KG1 (cell line): Measurements from ENCODE around the gene PHIP.
"Not testable (repeated sequence)": the region's sequence is repeated elsewhere in the genome, so short reads cannot be mapped to it uniquely, and the experiment has no call there.

Experiments used
- DNase-seq: peaks from one replicate; lab custom pipeline; 2025; lab: John Stamatoyannopoulos, UW

Gene PHIP

DNA sequence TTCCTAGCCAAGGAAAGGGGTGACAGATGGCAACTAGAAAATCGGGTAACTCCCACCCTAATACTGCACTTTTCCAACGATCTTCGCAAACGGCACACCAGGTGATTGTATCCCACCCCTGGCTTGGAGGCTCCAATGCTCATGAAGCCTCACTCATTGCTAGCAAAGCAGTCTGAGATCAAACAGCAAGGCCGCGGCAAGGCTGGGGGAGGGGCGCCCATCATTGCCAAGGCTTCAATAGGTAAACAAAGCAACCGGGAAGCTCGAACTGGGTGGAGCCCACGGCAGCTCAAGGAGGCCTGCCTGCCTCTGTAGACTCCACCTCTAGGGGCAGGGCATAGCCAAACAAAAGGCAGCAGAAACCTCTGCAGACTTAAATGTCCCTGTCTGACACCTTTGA, 156.9 kb downstream of the PHIP start:
- not testable (repeated sequence) for DNase-seq

DNA sequence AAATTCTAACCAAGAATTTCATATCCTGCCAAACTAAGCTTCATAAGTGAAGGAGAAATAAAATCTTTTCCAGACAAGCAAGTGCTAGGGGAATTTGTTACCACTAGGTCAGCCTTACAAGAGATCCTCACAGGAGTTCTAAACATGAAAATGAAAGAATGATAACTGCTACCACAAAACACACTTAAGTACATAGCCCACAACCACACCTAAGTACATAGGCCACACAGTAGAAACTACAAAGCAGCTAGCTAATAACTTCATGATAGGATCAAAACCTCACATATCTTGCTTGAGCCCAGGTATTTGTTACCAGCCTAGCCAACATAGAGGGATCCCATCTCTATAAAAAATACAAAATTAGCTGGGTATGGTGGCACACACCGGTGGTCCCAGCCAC, 160.3 kb downstream of the PHIP start:
- no peak for DNase-seq

DNA sequence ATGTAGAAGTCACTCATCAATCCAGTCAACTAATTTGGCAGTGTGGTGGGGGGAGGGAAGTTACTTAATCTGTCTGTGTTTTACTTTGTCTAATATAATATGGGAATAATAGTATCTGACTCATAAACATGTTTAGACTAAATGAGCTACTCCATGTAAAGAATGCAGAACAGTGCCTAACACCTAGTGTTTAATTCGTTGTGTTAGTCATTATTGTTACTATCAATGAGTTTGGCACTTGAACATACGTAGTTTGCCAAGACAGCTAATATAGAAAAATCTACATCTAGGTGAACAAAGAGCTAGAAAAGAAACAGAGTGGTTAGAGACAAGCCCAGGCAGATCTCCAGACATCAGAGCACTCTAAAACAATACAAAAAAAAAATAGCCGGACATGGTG, 161.6 kb downstream of the PHIP start:
- DNase-seq: no peak

DNA sequence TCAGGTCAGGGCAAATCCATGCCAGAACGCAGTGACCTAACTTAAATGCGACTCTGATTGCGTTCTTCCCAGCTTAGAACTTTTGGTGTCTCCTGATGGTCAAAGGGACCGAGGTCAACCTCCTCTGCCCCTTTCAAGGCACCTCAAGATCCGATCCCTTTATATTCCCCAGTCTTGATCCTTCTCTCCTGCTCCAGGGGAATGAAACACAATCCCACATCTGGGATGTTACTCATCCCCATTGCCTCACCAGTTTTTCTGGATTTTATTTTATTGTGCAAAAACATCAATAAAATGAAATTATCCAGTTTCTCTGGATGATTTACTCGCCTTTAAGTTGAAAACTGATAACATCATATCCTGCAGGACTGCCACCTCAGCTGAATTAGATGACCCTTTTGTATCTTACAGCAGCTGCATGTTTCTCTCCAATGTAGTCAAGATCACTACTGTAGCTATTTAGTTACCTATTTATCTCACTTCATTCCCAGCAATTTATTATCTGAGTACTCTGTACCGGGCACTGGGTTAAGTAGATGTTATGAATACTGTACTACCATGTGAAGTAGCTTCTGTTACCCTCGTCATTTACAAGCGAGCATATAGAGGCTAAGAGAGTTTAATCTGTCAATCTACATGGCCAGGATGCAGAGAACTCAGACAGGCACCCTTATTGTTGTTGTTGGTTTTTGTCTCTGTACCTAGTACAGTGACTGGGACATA, 166.7 kb downstream of the PHIP start:
- DNase-seq: no peak

DNA sequence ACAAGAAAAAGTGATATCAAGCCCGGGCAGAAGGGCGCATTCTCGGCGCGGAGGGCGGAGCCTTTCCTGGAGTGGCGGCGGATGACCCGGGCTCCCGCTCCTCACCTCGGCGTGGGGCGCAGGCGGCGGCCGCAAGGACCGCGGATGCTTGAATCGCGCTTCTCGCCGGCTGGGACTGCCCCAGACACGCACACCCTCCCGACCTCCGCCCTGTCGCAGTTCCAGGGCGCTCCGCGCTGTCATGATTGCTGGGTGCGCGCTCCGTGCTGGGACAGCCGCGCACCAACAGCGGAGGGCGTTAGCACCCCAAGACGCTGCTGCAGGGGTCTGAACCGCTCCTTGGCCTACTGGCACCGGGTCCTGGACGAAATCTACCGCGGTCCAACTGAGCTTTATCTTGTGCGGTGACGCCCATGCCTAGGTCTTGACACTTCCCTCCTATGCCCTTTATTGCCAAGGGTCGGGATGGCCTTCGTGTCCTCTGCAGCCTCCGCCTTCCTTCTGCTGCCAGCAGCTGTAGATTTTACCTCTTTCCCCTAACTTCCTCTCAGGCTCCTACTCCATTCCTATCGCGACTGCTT, 167.4 kb downstream of the PHIP start:
- DNase-seq: no peak

DNA sequence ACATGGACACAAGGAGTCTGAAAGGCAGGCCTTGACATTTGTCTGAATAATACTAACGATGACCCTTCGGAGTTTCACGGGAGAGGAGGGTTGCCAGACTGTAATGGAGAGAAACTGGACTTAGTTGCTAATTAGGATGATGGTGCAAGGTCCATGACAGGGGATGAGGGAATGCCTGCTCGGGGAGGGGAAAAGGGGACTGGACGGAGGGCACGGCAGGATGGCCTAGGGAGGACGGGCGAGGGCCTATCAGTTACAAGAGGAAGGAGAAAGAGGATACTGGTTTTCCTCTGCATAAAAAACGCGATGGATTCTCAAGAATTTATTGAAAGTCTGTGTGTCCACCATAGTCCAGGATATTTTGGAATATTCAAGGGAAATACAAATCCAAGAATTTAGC, 168.0 kb downstream of the PHIP start:
- DNase-seq: no peak

DNA sequence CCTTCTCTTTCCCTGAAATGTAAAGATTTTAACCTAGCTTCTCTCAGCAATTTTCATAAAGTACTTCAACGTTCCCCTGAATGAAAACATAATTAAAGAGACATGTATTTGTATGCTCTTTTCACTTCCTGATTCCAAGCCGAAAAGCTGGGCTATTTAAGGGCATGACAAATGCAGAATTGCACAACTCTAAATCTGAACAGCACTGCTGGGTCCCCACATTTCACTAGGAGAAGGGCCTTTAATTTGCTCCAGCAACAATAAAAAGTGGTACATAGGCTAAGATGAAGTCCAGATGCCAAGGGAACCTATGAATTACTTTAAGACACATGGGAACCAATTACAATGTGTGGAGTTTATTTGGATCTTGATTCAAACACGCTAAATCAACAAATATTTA, 168.7 kb downstream of the PHIP start:
- no peak for DNase-seq

DNA sequence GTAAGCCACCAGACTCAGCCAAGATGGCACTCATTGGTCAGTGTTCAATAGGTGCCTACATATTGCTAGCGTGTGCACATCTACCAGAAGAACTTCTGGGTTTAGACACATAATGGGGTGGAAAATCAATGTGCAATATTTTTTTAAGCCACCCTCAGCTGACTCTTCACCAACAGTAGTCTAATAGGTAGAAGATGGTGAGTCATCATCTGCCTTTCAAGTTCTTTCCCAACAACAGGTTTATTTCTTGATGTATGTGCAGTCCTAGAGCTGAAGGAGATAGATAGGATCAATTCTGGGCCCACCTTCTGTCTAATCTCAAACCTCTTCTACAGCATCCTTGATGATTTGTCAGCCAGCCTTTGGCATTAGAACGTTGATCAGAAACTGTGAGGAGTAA, 169.4 kb downstream of the PHIP start:
- DNase-seq: no peak

DNA sequence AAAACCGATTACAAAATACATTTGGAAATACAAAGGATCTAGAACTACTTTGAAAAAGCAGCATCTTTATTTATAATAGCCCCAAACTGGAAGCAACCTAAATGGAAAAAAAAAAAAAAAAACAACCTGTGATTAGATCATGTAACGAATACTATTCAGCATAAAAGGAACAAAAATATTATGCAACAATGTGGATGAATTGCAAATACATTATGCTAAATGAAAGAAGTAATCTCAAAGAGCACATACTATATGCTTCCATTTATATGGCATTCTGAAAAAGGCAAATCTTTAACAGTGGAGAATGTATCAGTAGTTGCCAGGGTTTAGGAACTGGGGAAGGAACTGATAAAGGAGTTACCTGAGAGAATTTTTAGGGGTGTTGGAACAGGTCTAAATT, 181.8 kb downstream of the PHIP start:
- DNase-seq: no peak

DNA sequence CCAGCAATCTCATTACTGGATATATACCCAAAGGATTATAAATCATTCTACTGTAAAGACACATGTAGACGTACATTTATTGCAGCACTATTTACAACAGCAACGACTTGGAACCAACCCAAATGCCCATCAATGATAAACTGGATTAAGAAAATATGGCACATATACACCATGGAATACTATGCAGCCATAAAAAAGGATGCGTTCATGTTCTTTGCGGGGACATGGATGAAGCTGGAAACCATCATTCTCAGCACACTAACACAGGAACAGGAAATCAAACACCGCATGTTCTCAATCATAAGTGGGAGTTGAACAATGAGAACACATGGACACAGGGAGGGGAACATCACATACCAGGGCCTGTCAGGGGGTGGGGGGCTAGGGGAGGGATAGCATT, 188.2 kb downstream of the PHIP start:
- not testable (repeated sequence) for DNase-seq
